Activated T-helper 1 cell treated with anti-CD3 and anti-CD28 coated beads, Interleukin-12 subunit alpha, Interleukin-12 subunit beta, Interleukin-2, Interleukin-4 antibody, amounts not matched to agents 30 ng/mL and 10 ng/mL and 1 ng/mL, durations not matched to agents 14 hours and 24 hours and 36 hours (primary cell): Measurements from ENCODE around the gene PAX2. TPM values are rescaled to one million over a fixed set of nuclear protein-coding genes. Genes with fewer than 3 reads are reported as not detected.

ENCODE experiments used
- DNase-seq: peaks from one replicate; pipeline ENCODE4 v3.0.0; 2021; ENCODE audit warnings: low spot score
- H3K27ac Mint-ChIP-seq: one replicate; pipeline ENCODE4 v1.8.0; 2021; ENCODE audit warnings: mild to moderate bottlenecking, mixed read lengths
- H3K27me3 Mint-ChIP-seq: one replicate; pipeline ENCODE4 v1.8.0; 2022; ENCODE audit warnings: mild to moderate bottlenecking, moderate library complexity, mixed read lengths; ENCODE audit not compliant: insufficient read depth
- H3K36me3 Mint-ChIP-seq: one replicate; pipeline ENCODE4 v1.8.0; 2021; ENCODE audit warnings: low read depth, mixed read lengths
- H3K4me1 Mint-ChIP-seq: one replicate; pipeline ENCODE4 v1.8.0; 2021; ENCODE audit warnings: low read depth, mixed read lengths
- H3K4me3 Mint-ChIP-seq: one replicate; pipeline ENCODE4 v1.8.0; 2021; ENCODE audit warnings: mild to moderate bottlenecking, moderate library complexity, mixed read lengths
- H3K9me3 Mint-ChIP-seq: one replicate; pipeline ENCODE4 v1.8.0; 2021; ENCODE audit warnings: mixed read lengths
- intact Hi-C: fragments of 100-400 bp; cut with micrococcal nuclease; formaldehyde crosslinking; loops from one replicate; pipeline ENCODE4 v1.15.1; 2024
- total RNA-seq: library from RNA; stranded (reverse); gene quantifications from 2 replicates; pipeline ENCODE4 v1.2.3, GENCODE V29; 2022

PAX2 gene
- total RNA-seq, 1 donor from 2014 or later, result not detected

- no peaks in the 10 kb centered on the region for H3K9me3 Mint-ChIP-seq
These were observed 56.8 kb downstream of the PAX2 start for GRCh38 chr10:100802196-100802595.

GRCh38 chr10:100802607-100803006, 57.2 kb downstream of the PAX2 start:
- no peaks in the 10 kb centered on the region for H3K36me3 Mint-ChIP-seq
- no peak overlapping the region for H3K4me3 Mint-ChIP-seq
- H3K27ac Mint-ChIP-seq, result no peak overlapping the region
- DNase-seq, result no peak
- peaks cover 43% of the 10 kb centered on the region for H3K27me3 Mint-ChIP-seq
- H3K4me1 Mint-ChIP-seq, result no peaks in the 10 kb centered on the region
- intact Hi-C loops, result no loop called here
- H3K9me3 Mint-ChIP-seq, result no peaks in the 10 kb centered on the region

More at GRCh38 chr10:100802196-100802595, 56.8 kb downstream of the PAX2 start:
- Mint-ChIP-seq H3K4me1 (no peaks in the 10 kb centered on the region), H3K27me3 (peaks cover 43% of the 10 kb centered on the region), H3K36me3 (no peaks in the 10 kb centered on the region), H3K27ac (no peak overlapping the region), H3K4me3 (no peak overlapping the region)
- intact Hi-C loops, result no loop called here
- no peak for DNase-seq

- Mint-ChIP-seq H3K27ac (no peak overlapping the region), H3K36me3 (no peaks in the 10 kb centered on the region), H3K4me1 (no peaks in the 10 kb centered on the region), H3K9me3 (no peaks in the 10 kb centered on the region), H3K27me3 (peaks cover 49% of the 10 kb centered on the region), H3K4me3 (no peak overlapping the region)
- no peak for DNase-seq
- intact Hi-C loops, result no loop called here
These were observed 58.1 kb downstream of the PAX2 start for GRCh38 chr10:100803492-100803891.

GRCh38 chr10:100803908-100804307, 58.5 kb downstream of the PAX2 start:
- peaks cover 47% of the 10 kb centered on the region for H3K27me3 Mint-ChIP-seq
- H3K27ac Mint-ChIP-seq, result no peak overlapping the region
- DNase-seq, result no peak
- H3K9me3 Mint-ChIP-seq, result no peaks in the 10 kb centered on the region
- H3K36me3 Mint-ChIP-seq, result no peaks in the 10 kb centered on the region
- intact Hi-C loops, result no loop called here
- no peak overlapping the region for H3K4me3 Mint-ChIP-seq
- no peaks in the 10 kb centered on the region for H3K4me1 Mint-ChIP-seq

GRCh38 chr10:100805543-100806355, 60.4 kb downstream of the PAX2 start:
- no peaks in the 10 kb centered on the region for H3K4me1 Mint-ChIP-seq
- H3K4me3 Mint-ChIP-seq, result no peak overlapping the region
- no peak overlapping the region for H3K27ac Mint-ChIP-seq
- intact Hi-C loops, result no loop called here
- no peak for DNase-seq
- no peaks in the 10 kb centered on the region for H3K9me3 Mint-ChIP-seq
- H3K27me3 Mint-ChIP-seq, result peaks cover 51% of the 10 kb centered on the region
- H3K36me3 Mint-ChIP-seq, result no peaks in the 10 kb centered on the region

- no peak overlapping the region for H3K27ac Mint-ChIP-seq
- DNase-seq, result no peak
- no peaks in the 10 kb centered on the region for H3K9me3 Mint-ChIP-seq
- H3K4me3 Mint-ChIP-seq, result no peak overlapping the region
- H3K36me3 Mint-ChIP-seq, result no peaks in the 10 kb centered on the region
- intact Hi-C loops, result no loop called here
- H3K4me1 Mint-ChIP-seq, result no peaks in the 10 kb centered on the region
- peaks cover 48% of the 10 kb centered on the region for H3K27me3 Mint-ChIP-seq
These were observed 60.9 kb downstream of the PAX2 start for GRCh38 chr10:100806356-100806645.

- Mint-ChIP-seq H3K27me3 (peaks cover 47% of the 10 kb centered on the region), H3K36me3 (no peaks in the 10 kb centered on the region), H3K9me3 (no peaks in the 10 kb centered on the region), H3K4me3 (no peak overlapping the region), H3K4me1 (no peaks in the 10 kb centered on the region), H3K27ac (no peak overlapping the region)
- intact Hi-C loops, result no loop called here
- DNase-seq, result no peak
These were observed 62.0 kb downstream of the PAX2 start for GRCh38 chr10:100807241-100807951.

GRCh38 chr10:100808876-100809275, 63.5 kb downstream of the PAX2 start:
- H3K4me1 Mint-ChIP-seq, result no peaks in the 10 kb centered on the region
- no peak overlapping the region for H3K4me3 Mint-ChIP-seq
- H3K27ac Mint-ChIP-seq, result no peak overlapping the region
- intact Hi-C loops, result no loop called here
- peaks cover 43% of the 10 kb centered on the region for H3K27me3 Mint-ChIP-seq
- no peaks in the 10 kb centered on the region for H3K9me3 Mint-ChIP-seq
- H3K36me3 Mint-ChIP-seq, result no peaks in the 10 kb centered on the region
- DNase-seq, result no peak

- no peaks in the 10 kb centered on the region for H3K9me3 Mint-ChIP-seq
- H3K36me3 Mint-ChIP-seq, result no peaks in the 10 kb centered on the region
- no peak overlapping the region for H3K27ac Mint-ChIP-seq
- DNase-seq, result no peak
- no peak overlapping the region for H3K4me3 Mint-ChIP-seq
- H3K27me3 Mint-ChIP-seq, result peaks cover 41% of the 10 kb centered on the region
- intact Hi-C loops, result no loop called here
- H3K4me1 Mint-ChIP-seq, result no peaks in the 10 kb centered on the region
These were observed 64.9 kb downstream of the PAX2 start for GRCh38 chr10:100810091-100810834.

- H3K4me3 Mint-ChIP-seq, result no peak overlapping the region
- H3K4me1 Mint-ChIP-seq, result no peaks in the 10 kb centered on the region
- no peaks in the 10 kb centered on the region for H3K36me3 Mint-ChIP-seq
- H3K9me3 Mint-ChIP-seq, result no peaks in the 10 kb centered on the region
- no peak for DNase-seq
- no peak overlapping the region for H3K27ac Mint-ChIP-seq
- H3K27me3 Mint-ChIP-seq, result peaks cover 38% of the 10 kb centered on the region
- intact Hi-C loops, result no loop called here
These were observed 65.4 kb downstream of the PAX2 start for GRCh38 chr10:100810835-100811116.

GRCh38 chr10:100811261-100811660, 65.9 kb downstream of the PAX2 start:
- Mint-ChIP-seq H3K36me3 (no peaks in the 10 kb centered on the region), H3K4me1 (no peaks in the 10 kb centered on the region), H3K9me3 (no peaks in the 10 kb centered on the region), H3K27me3 (peaks cover 39% of the 10 kb centered on the region), H3K27ac (no peak overlapping the region), H3K4me3 (no peak overlapping the region)
- intact Hi-C loops, result no loop called here
- DNase-seq, result no peak

- H3K9me3 Mint-ChIP-seq, result no peaks in the 10 kb centered on the region
These were observed 66.7 kb downstream of the PAX2 start for GRCh38 chr10:100811752-100812750.

More at GRCh38 chr10:100811752-100812750, 66.7 kb downstream of the PAX2 start:
- no peak overlapping the region for H3K4me3 Mint-ChIP-seq
- no peak for DNase-seq
- intact Hi-C loops, result no loop called here
- H3K4me1 Mint-ChIP-seq, result no peaks in the 10 kb centered on the region
- H3K27ac Mint-ChIP-seq, result no peak overlapping the region
- peaks cover 40% of the 10 kb centered on the region for H3K27me3 Mint-ChIP-seq
- no peaks in the 10 kb centered on the region for H3K36me3 Mint-ChIP-seq
